Transverse colon (tissue), 4 donors: ENCODE results near the gene CLN6. TPM values are rescaled to one million over a fixed set of nuclear protein-coding genes. Genes with fewer than 3 reads are reported as not detected.

Source experiments
- DNase-seq: peaks from one replicate; pipeline ENCODE4 v3.0.0-alpha.2; 2019
- H3K27ac ChIP-seq, 4 donors: fragments of 200-600 bp; sonication (generic); 2 replicates each; pipeline ENCODE4 v1.5.1; 2016 to 2018; ENCODE audit warnings: inconsistent platforms in 4 of 4
- H3K27me3 ChIP-seq: fragments of 200-600 bp; sonication (generic); 2 replicates; pipeline ENCODE4 v1.5.1; 2017; ENCODE audit warnings: inconsistent platforms
- H3K36me3 ChIP-seq, 4 donors: fragments of 200-600 bp; sonication (generic); 2 replicates each; pipeline ENCODE4 v1.5.1; 2017 to 2019; ENCODE audit warnings: inconsistent platforms in 4 of 4
- H3K4me1 ChIP-seq, 4 donors: fragments of 200-600 bp; sonication (generic); 2 replicates each; pipeline ENCODE4 v1.5.1; 2017 to 2020; ENCODE audit warnings: inconsistent platforms in 4 of 4
- H3K4me3 ChIP-seq, 4 donors: fragments of 200-600 bp; sonication (generic); 1 replicate in 1 of 4; 2 replicates in 3 of 4; pipeline versions ENCODE4 v1.5.1 to v1.6.1; 2017 to 2019; ENCODE audit warnings: inconsistent platforms in 4 of 4
- H3K9me3 ChIP-seq, 2 donors: fragments of 200-600 bp; sonication (generic); 2 replicates each; pipeline ENCODE4 v1.5.1; 2017 to 2019; ENCODE audit warnings: inconsistent platforms in 2 of 2
- EP300 ChIP-seq: sonication (generic); formaldehyde crosslinking; IDR thresholded peaks from one replicate; pipeline ENCODE4 v1.6.1; 2017; ENCODE audit warnings: antibody characterized with exemption, low read depth
- POLR2A ChIP-seq: fragments of 450-650 bp; IDR thresholded peaks from one replicate; pipeline ENCODE4 v1.6.1; 2016; ENCODE audit warnings: antibody characterized with exemption, mild to moderate bottlenecking, moderate library complexity
- POLR2AphosphoS5 ChIP-seq, 3 donors: sonication (generic); formaldehyde crosslinking; IDR thresholded peaks; one replicate each; pipeline ENCODE4 v1.6.1; 2016; ENCODE audit warnings: antibody characterized with exemption in 3 of 3
- WGBS, 2 donors: methylation state at CpG; one replicate each; pipeline ENCODE4 v1.1.5; 2018; ENCODE audit warnings: low coverage in 1 of 2; 5-methylcytosine and 5-hydroxymethylcytosine counted together
- in situ Hi-C, 4 donors: fragments of 200-750 bp; cut with MboI; loops; one replicate each; pipeline versions ENCODE4 v1.15.0 to v1.15.1; 2017; ENCODE audit warnings: low sequenced_read_pairs in 3 of 4, low pct_ligation_motif_present in 1 of 4, low pct_unique_long_range_greater_than_20kb in 1 of 4
- intact Hi-C: fragments of 100-400 bp; cut with DNase I; formaldehyde crosslinking; loops from one replicate; pipeline ENCODE4 v1.15.1; 2023; ENCODE audit warnings: low total_unique reads
- total RNA-seq, 4 donors: library from RNA; depleted of rRNA; stranded (reverse); fragments of >200 nt; gene quantifications; one replicate each; pipeline ENCODE4 v1.1.0, GENCODE V29; 2016
- TF ChIP-seq, protein P1 (sequence below), 5 experiments: fragments of 200-600 bp in 3 of 5; fragments of 450-650 bp in 2 of 5; sonication (generic) in 3 of 5; IDR thresholded peaks; 1 replicate in 2 of 5; 2 replicates in 3 of 5; pipeline ENCODE4 v1.5.1; 2016 to 2017; ENCODE audit warnings: antibody characterized with exemption in 5 of 5, inconsistent platforms in 3 of 5, mild to moderate bottlenecking in 2 of 5, moderate library complexity in 1 of 5

CLN6 gene
- total RNA-seq, 4 donors from 2014 or later: 13.8 to 28.1 (median 18.2) TPM

DNA sequence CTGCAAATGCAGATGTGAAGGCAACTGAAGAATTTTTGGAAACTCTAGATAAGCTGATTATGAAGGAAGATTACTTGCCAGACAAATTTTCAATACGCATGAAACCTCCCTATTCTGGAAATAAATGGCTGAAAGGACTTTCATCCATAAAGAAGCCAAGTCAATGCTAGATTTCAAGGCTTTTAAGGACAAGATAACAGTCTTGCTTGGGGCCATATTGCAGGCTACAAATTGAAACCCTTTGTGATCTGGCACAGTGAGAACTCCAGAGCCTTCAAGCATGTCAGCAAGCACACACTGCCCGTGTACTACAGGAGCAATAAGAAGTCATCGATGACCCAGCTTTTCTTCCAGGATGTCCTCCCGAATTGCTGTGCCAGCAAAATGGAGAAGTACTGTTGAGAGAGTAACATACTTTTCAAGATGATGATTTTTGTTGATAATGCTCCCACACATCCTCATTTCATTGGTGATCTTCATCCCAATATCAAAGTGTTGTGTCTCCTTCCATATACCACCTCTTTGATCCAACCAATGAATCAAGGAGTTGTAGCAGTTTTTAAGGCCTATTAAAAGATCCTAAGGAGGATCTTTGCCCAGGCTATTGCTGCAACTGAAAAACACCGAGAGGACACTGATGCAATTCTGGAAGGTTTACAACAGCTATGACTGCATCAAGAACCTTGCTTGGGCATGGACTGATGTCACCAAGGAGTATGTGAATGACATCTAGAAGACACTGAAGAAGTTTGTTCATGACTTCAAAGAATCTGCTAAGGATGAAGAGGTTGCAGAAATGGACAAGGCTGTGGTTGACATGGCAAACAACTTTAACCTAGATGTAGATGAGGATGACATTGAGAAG lies 44.7 kb downstream of the CLN6 start:
- Histone ChIP-seq H3K4me3 (no peak overlapping the region), H3K27ac (no peak overlapping the region), H3K27me3 (no peaks in the 10 kb centered on the region), H3K4me1 (peaks cover 7 to 36% (median 30%) of the 10 kb centered on the region in 4 donors), H3K36me3 (peaks cover 0 to 26% (median 9%) of the 10 kb centered on the region in 4 donors), H3K9me3 (no peaks in the 10 kb centered on the region)
- no peak for DNase-seq
- TF ChIP-seq POLR2AphosphoS5 (IDR thresholded peaks at IDR 0.05) (no peak), EP300 (no peak), POLR2A (no peak)
- TF ChIP-seq, protein P1, sequence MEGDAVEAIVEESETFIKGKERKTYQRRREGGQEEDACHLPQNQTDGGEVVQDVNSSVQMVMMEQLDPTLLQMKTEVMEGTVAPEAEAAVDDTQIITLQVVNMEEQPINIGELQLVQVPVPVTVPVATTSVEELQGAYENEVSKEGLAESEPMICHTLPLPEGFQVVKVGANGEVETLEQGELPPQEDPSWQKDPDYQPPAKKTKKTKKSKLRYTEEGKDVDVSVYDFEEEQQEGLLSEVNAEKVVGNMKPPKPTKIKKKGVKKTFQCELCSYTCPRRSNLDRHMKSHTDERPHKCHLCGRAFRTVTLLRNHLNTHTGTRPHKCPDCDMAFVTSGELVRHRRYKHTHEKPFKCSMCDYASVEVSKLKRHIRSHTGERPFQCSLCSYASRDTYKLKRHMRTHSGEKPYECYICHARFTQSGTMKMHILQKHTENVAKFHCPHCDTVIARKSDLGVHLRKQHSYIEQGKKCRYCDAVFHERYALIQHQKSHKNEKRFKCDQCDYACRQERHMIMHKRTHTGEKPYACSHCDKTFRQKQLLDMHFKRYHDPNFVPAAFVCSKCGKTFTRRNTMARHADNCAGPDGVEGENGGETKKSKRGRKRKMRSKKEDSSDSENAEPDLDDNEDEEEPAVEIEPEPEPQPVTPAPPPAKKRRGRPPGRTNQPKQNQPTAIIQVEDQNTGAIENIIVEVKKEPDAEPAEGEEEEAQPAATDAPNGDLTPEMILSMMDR (IDR thresholded peaks at IDR 0.05): no peak
- intact Hi-C loops: no loop called here
- WGBS, 2 donors: 95 to 97% methylated on average over 4 to 5 of the region's 5 CpGs
- in situ Hi-C loops: no loop called here

DNA sequence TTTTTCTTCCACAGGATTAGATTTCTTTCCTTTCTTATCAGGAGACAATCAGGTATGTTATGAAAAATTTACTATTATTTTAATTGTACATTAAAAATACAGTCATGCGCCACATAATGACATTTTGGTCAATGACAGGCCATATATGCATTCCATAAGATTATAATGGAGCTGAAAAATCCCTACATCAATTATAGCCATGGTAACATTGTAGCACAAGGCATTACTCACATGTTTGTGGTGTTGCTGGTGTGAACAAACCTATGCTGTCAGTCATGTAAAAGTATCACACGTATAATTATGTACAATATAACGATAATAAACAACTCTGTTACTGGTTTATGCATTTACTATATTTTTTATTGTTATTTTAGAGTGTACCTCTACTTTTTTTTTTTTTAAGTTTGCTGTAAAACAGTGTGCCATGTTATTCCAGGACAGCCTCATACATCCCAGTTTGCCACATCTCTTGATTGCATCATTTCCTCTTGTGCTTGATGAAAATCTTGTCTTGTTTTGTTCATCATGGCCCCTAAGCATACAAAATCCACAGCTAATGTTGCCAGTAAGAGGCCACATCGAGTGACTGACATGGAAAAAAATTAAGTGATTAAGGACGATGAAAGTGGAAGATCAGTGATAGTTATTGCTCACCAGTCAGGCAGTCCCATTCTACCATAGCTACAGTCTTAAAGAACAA lies 45.8 kb downstream of the CLN6 start:
- in situ Hi-C loops (no loop called here), intact Hi-C loops (no loop called here)
- Histone ChIP-seq H3K9me3 (no peaks in the 10 kb centered on the region), H3K4me3 (no peak overlapping the region), H3K27me3 (no peaks in the 10 kb centered on the region), H3K36me3 (peaks cover 0 to 31% (median 9%) of the 10 kb centered on the region in 4 donors), H3K27ac (no peak overlapping the region), H3K4me1 (peaks cover 4 to 25% (median 23%) of the 10 kb centered on the region in 4 donors)
- 92 to 95% methylated on average over 5 of the region's 5 CpGs for WGBS, 2 donors
- TF ChIP-seq, protein P1 (IDR thresholded peaks at IDR 0.05): no peak
- TF ChIP-seq EP300 (no peak), POLR2AphosphoS5 (IDR thresholded peaks at IDR 0.05) (no peak), POLR2A (no peak)
- DNase-seq: no peak

DNA sequence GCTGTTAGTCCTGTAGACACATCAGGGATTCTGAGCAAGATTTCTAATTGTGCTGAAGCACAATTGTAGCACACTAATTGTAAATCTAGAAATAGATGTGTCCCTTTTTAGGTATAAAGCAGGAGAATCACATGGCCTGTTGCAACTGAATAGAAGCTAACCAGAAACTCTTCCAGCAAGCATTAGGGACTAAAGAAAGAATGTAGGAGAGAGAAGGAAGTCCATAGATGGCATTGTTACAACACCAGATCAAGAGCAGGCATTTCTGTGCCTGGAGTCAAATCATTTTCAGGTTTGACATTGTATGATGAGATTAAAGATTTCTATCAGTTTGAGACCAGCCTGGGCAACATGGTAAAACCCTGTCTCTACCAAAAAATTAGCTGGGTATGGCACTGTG lies 51.8 kb downstream of the CLN6 start:
- DNase-seq: no peak
- no peaks in the 10 kb centered on the region for H3K27me3 ChIP-seq
- H3K9me3 ChIP-seq: no peaks in the 10 kb centered on the region
- H3K4me1 ChIP-seq: no peaks in the 10 kb centered on the region
- H3K27ac ChIP-seq: peak overlapping the region; percentile 18 to 52 (median 34)
- H3K36me3 ChIP-seq: peaks cover 0 to 42% (median 14%) of the 10 kb centered on the region in 4 donors
- in situ Hi-C loops (no loop called here), intact Hi-C loops (no loop called here)
- no peak overlapping the region for H3K4me3 ChIP-seq
- TF ChIP-seq EP300 (no peak), POLR2AphosphoS5 (IDR thresholded peaks at IDR 0.05) (no peak), POLR2A (no peak)
- TF ChIP-seq, protein P1 (IDR thresholded peaks at IDR 0.05): no peak

DNA sequence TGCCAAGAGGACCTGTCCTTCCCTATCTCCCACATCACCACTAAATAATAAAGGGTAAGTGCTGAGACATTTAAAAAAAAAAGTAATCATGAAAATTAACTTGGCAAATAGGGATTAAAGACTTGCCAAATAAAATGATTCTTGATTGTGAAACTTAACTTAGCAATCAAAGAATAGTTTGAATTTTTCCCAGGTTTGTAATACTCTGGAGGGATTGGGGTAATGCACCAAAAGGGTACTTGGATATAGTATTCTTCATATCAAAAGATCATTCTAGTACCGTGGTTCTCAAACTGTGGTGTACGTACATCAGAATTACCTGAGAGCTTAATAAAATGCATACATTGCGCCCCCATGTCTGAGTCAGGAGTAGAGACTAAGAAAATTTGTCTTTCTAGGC lies 52.9 kb downstream of the CLN6 start:
- 96 to 100% methylated on average over 3 of the region's 3 CpGs for WGBS, 2 donors
- no peaks in the 10 kb centered on the region for H3K4me1 ChIP-seq
- H3K27me3 ChIP-seq: no peaks in the 10 kb centered on the region
- no peak for DNase-seq
- peaks cover 0 to 37% (median 12%) of the 10 kb centered on the region in 4 donors for H3K36me3 ChIP-seq
- in situ Hi-C loops (no loop called here), intact Hi-C loops (no loop called here)
- no peaks in the 10 kb centered on the region for H3K9me3 ChIP-seq
- no peak overlapping the region for H3K27ac ChIP-seq
- no peak overlapping the region for H3K4me3 ChIP-seq
- TF ChIP-seq POLR2AphosphoS5 (IDR thresholded peaks at IDR 0.05) (no peak), POLR2A (no peak), EP300 (no peak)
